ENCODE data around the gene GLIPR2.

DNA sequence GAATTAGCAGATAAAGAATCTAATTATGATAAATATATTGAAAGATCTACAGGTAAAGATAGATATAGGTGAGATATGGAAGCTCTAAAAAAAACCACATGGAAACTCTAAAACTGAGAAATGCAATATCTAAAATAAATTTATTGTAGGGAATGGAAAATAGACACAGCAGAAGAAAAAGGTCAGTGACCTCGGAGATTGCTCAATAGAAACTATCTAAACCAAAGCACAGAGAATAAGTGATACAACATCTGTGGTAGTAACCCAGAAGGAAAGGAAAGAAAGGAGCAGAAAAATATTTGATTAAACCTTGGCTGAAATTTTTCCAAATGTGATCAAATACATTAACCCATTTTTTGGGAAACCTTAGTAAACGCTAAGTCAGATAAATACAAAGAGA, 43.1 kb upstream of the GLIPR2 start:
- no peak for TF ChIP-seq POLR2A (IDR thresholded peaks at IDR 0.05; ENCODE audit: low read length)
- no peak for TF ChIP-seq GATA1 (IDR thresholded peaks at IDR 0.05; ENCODE audit: low read depth, low read length)

All from erythroblast (primary cell).